Endothelial cell of umbilical vein (primary cell): Measurements from ENCODE around the gene KCNRG. TPM values are rescaled to one million over a fixed set of nuclear protein-coding genes. Genes with fewer than 3 reads are reported as not detected.

Source experiments
- BruUV-seq: library from RNA; stranded (reverse); fragments of 400-500 nt; replicated peaks from 2 replicates; lab custom pipeline; 2021; lab: Mats Ljungman, UMichigan
- CTCF ChIA-PET: fragments of 300-600, 350-600 bp; sonication (Branson Sonifier 250); formaldehyde crosslinking; loops from one replicate; lab custom pipeline; 2021; ENCODE audit warnings: antibody characterized with exemption, inconsistent platforms; lab: Charles Lee
- POLR2A ChIA-PET: fragments of 300-600, 350-600 bp; sonication (Branson Sonifier 250); formaldehyde crosslinking; loops from one replicate; lab custom pipeline; 2021; ENCODE audit warnings: antibody characterized with exemption, inconsistent platforms; lab: Charles Lee
- DNase-seq: peaks from one replicate; pipeline ENCODE4 v3.0.0-alpha.2; 2011; ENCODE audit warnings: low read depth, low spot score
- FAIRE-seq: peaks from 2 replicates; lab custom pipeline; 2011; peaks lifted over from hg19 to GRCh38; lab: Jason Lieb, UNC
- H2AFZ ChIP-seq: 2 replicates; pipeline ENCODE4 v1.6.0; 2012; ENCODE audit warnings: low read depth, low read length, control low read depth, inconsistent platforms
- H3K27ac ChIP-seq: 2 replicates; pipeline ENCODE4 v1.5.1; 2011; ENCODE audit warnings: low read depth, mild to moderate bottlenecking, control low read depth, low read length, moderate library complexity; ENCODE audit not compliant: insufficient read depth
- H3K27me3 ChIP-seq, 2 experiments: 2 replicates each; pipeline versions ENCODE4 v1.6.0 to v1.6.1; 2011; ENCODE audit warnings: low read length in 2 of 2, mixed read lengths in 1 of 2; ENCODE audit not compliant: control insufficient read depth in 2 of 2, insufficient read depth in 2 of 2
- H3K36me3 ChIP-seq, 2 experiments: 2 replicates in 1 of 2; 3 replicates in 1 of 2; pipeline ENCODE4 v1.5.1; 2011; ENCODE audit warnings: low read length in 2 of 2, mild to moderate bottlenecking in 1 of 2, moderate library complexity in 1 of 2; ENCODE audit not compliant: control insufficient read depth in 2 of 2, insufficient read depth in 2 of 2; ENCODE audit errors: extremely low read depth in 1 of 2
- H3K4me1 ChIP-seq: 3 replicates; pipeline ENCODE4 v1.5.1; 2011; ENCODE audit warnings: mild to moderate bottlenecking, low read length; ENCODE audit not compliant: control insufficient read depth, insufficient read depth; ENCODE audit errors: extremely low read depth
- H3K4me2 ChIP-seq: 2 replicates; pipeline ENCODE4 v1.6.1; 2011; ENCODE audit warnings: low read length, control low read depth, mixed read lengths; ENCODE audit not compliant: insufficient read depth
- H3K4me3 ChIP-seq, 3 experiments: fragments of 200-600 bp in 1 of 3; sonication (generic), shearing (Covaris generic) in 1 of 3; replicated peaks in 1 of 3; 2 replicates each; pipeline ENCODE4 v1.5.1; 2011 to 2016; ENCODE audit warnings: control low read depth in 3 of 3, low read length in 3 of 3, mild to moderate bottlenecking in 2 of 3, inconsistent platforms in 1 of 3, low read depth in 1 of 3, moderate library complexity in 1 of 3; ENCODE audit not compliant: insufficient read depth in 1 of 3
- H3K79me2 ChIP-seq: 2 replicates; pipeline ENCODE4 v1.6.0; 2012; ENCODE audit warnings: low read length, inconsistent platforms; ENCODE audit not compliant: control insufficient read depth, insufficient read depth
- H3K9ac ChIP-seq: replicated peaks from 2 replicates; pipeline ENCODE3; 2011; ENCODE audit warnings: low read length, control low read depth; ENCODE audit not compliant: insufficient read depth; ENCODE audit errors: extremely low read depth
- H3K9me1 ChIP-seq: replicated peaks from 3 replicates; pipeline ENCODE4 v1.6.0; 2011; ENCODE audit warnings: mild to moderate bottlenecking, low read length; ENCODE audit not compliant: control insufficient read depth, insufficient read depth; ENCODE audit errors: extremely low read depth
- H3K9me3 ChIP-seq: replicated peaks from 2 replicates; pipeline ENCODE4 v1.5.1; 2012; ENCODE audit warnings: low read length, inconsistent platforms; ENCODE audit not compliant: control insufficient read depth, insufficient read depth
- H4K20me1 ChIP-seq: replicated peaks from 2 replicates; pipeline ENCODE3; 2011; ENCODE audit warnings: mild to moderate bottlenecking, low read length; ENCODE audit not compliant: control insufficient read depth, insufficient read depth; ENCODE audit errors: extremely low read depth
- CTCF ChIP-seq, 2 donors: IDR thresholded peaks; 1 replicate in 1 of 2; 2 replicates in 1 of 2; pipeline ENCODE4 v1.5.1; 2011; ENCODE audit warnings: low read length in 2 of 2, mild to moderate bottlenecking in 2 of 2, moderate library complexity in 2 of 2, control low read depth in 1 of 2, inconsistent platforms in 1 of 2, low read depth in 1 of 2; ENCODE audit not compliant: insufficient read depth in 1 of 2; ENCODE audit errors: extremely low read depth in 1 of 2
- EZH2 ChIP-seq: IDR thresholded peaks from 2 replicates; pipeline ENCODE4 v1.6.1; 2012; ENCODE audit warnings: borderline replicate concordance, low read depth, mild to moderate bottlenecking, moderate library complexity, low read length, inconsistent platforms; ENCODE audit not compliant: severe bottlenecking
- GATA2 ChIP-seq: IDR thresholded peaks from 2 replicates; pipeline ENCODE4 v1.7.0; 2011; ENCODE audit warnings: low read depth, mild to moderate bottlenecking, moderate library complexity, mixed read lengths, low read length; ENCODE audit not compliant: insufficient read length, insufficient read depth
- MYC ChIP-seq: IDR thresholded peaks from one replicate; pipeline ENCODE4 v1.6.1; 2011; ENCODE audit warnings: mild to moderate bottlenecking, low read depth, low read length
- POLR2AphosphoS5 ChIP-seq: IDR thresholded peaks from 2 replicates; pipeline ENCODE4 v1.6.1; 2012; ENCODE audit warnings: low read depth, mild to moderate bottlenecking, control low read depth, low read length, moderate library complexity; ENCODE audit not compliant: insufficient read depth
- dilution Hi-C: fragments of 300-500 bp; cut with MboI; formaldehyde crosslinking; loops from one replicate; pipeline ENCODE4 v1.15.0; 2019; ENCODE audit warnings: low sequenced_read_pairs; ENCODE audit not compliant: extremely low pct_ligation_motif_present
- intact Hi-C: fragments of 100-400 bp; cut with micrococcal nuclease; formaldehyde crosslinking; loops from one replicate; pipeline ENCODE4 v1.10.0; 2022
- polyA plus RNA-seq, 4 experiments: library from polyadenylated mRNA; depleted of rRNA in 3 of 4; stranded (reverse) in 3 of 4; unstranded in 1 of 4; fragments of >200 nt; gene quantifications; 2 replicates each; pipeline versions ENCODE4 v1.2.1 to v1.2.3, GENCODE V29; 2011 to 2012; ENCODE audit warnings: missing spikeins in 1 of 4
- total RNA-seq: library from RNA; stranded (reverse); gene quantifications from 2 replicates; pipeline ENCODE4 v1.2.3, GENCODE V29; 2021
- TF ChIP-seq, protein P1 (sequence below): IDR thresholded peaks from 2 replicates; pipeline ENCODE4 v1.6.1; 2011; ENCODE audit not compliant: insufficient read depth, insufficient read length

KCNRG gene
- total and polyA plus RNA-seq, 2 donors (not counting 3 experiments of a cell fraction or from before 2014, with no cell fraction given), result 0.86 to 1.3 TPM

DNA sequence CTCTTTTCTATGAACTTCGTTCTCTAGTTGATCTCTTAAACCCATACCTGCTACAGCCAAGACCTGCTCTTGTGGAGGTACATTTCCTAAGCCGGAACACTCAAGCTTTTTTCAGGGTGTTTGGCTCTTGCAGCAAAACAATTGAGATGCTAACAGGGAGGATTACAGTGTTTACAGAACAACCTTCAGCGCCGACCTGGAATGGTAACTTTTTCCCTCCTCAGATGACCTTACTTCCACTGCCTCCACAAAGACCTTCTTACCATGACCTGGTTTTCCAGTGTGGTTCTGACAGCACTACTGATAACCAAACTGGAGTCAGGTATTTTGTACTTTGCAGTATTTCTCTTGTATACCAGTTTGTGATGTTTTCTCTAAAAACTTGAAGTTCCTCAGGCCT is 506 bp downstream of the KCNRG start:
- Histone ChIP-seq H4K20me1 (peaks cover 2% of the 10 kb centered on the region), H3K27me3 (no peaks in the 10 kb centered on the region), H3K4me1 (peaks cover 8% of the 10 kb centered on the region), H2AFZ (no peak overlapping the region), H3K9me1 (peaks cover 6% of the 10 kb centered on the region), H3K79me2 (peaks cover 37% of the 10 kb centered on the region), H3K9ac (no peak overlapping the region), H3K36me3 (peaks cover 2 to 17% of the 10 kb centered on the region in 2 experiments), H3K27ac (no peak overlapping the region), H3K4me2 (no peak overlapping the region), H3K4me3 (no peak overlapping the region), H3K9me3 (no peaks in the 10 kb centered on the region)
- DNase-seq (no peak), FAIRE-seq (no peak)
- no peak for TF ChIP-seq POLR2AphosphoS5
- no peak for TF ChIP-seq MYC
- TF ChIP-seq EZH2, result no peak
- TF ChIP-seq CTCF (IDR thresholded peaks at IDR 0.05; ENCODE audit: extremely low read depth in 1 of 2, insufficient read depth in 1 of 2, low read depth in 1 of 2, low read length in 2 of 2), result no peak
- TF ChIP-seq, protein P1, sequence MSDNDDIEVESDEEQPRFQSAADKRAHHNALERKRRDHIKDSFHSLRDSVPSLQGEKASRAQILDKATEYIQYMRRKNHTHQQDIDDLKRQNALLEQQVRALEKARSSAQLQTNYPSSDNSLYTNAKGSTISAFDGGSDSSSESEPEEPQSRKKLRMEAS, result no peak
- no peak for TF ChIP-seq GATA2
- CTCF ChIA-PET, result interaction anchor here (1.5 kb wide), 1 partner anchor 39 kb away, joined by 4 read pairs; no protein-coding TSS in a partner anchor
- dilution Hi-C loops (no loop called here), intact Hi-C loops (no loop called here)
- no TSS peak for BruUV-seq
- POLR2A ChIA-PET, result no interaction called here
